GM18519 (cell line): ENCODE measurements around the gene HYI.
"Not testable (repeated sequence)": the region's sequence is repeated elsewhere in the genome, so short reads cannot be mapped to it uniquely, and the experiment has no call there.

Experiments
- ATAC-seq: cut with Tn5 transposase; IDR thresholded peaks from one replicate; pipeline ENCODE4 v1.9.1; 2021; ENCODE audit warnings: mild to moderate bottlenecking, moderate library complexity; ENCODE audit not compliant: unreplicated experiment, low FRiP score

Gene HYI

GRCh38 chr1:43453442-43454269 is at the start of gene HYI:
Gene HYI, minus strand, starts transcription at chr1:43453931. Its CDS starts 138 bp downstream, at chr1:43453793.
- no peak for ATAC-seq

GRCh38 chr1:43501806-43502205 is 48.1 kb upstream of the HYI start:
- ATAC-seq = not testable (repeated sequence)

GRCh38 chr1:43499898-43500297 is 46.2 kb upstream of the HYI start:
- no peak for ATAC-seq

GRCh38 chr1:43495204-43495603 is 41.5 kb upstream of the HYI start:
- no peak for ATAC-seq

GRCh38 chr1:43493661-43494450 is 40.1 kb upstream of the HYI start:
- no peak for ATAC-seq

- ATAC-seq = no peak
These were observed 39.1 kb upstream of the HYI start for GRCh38 chr1:43492826-43493225.

GRCh38 chr1:43491061-43491460 is 37.3 kb upstream of the HYI start:
- ATAC-seq = no peak

GRCh38 chr1:43488165-43488564 is 34.4 kb upstream of the HYI start:
- ATAC-seq = no peak

- ATAC-seq = no peak
These were observed 30.6 kb upstream of the HYI start for GRCh38 chr1:43484367-43484766.

- ATAC-seq = no peak
These were observed 28.5 kb upstream of the HYI start for GRCh38 chr1:43482215-43482614.

- no peak for ATAC-seq
These were observed 27.8 kb upstream of the HYI start for GRCh38 chr1:43481491-43481890.

- ATAC-seq = no peak
These were observed 25.7 kb upstream of the HYI start for GRCh38 chr1:43479414-43479813.

GRCh38 chr1:43477716-43478115 is 24.0 kb upstream of the HYI start:
- no peak for ATAC-seq

- not testable (repeated sequence) for ATAC-seq
These were observed 22.1 kb upstream of the HYI start for GRCh38 chr1:43475611-43476401.

GRCh38 chr1:43473463-43473862 is 19.7 kb upstream of the HYI start:
- ATAC-seq = no peak

GRCh38 chr1:43472463-43473151 is 18.9 kb upstream of the HYI start:
- not testable (repeated sequence) for ATAC-seq

- no peak for ATAC-seq
These were observed 18.3 kb upstream of the HYI start for GRCh38 chr1:43472087-43472462.

- no peak for ATAC-seq
These were observed 16.2 kb upstream of the HYI start for GRCh38 chr1:43469932-43470331.

GRCh38 chr1:43468414-43468813 is 14.7 kb upstream of the HYI start:
- ATAC-seq = no peak

GRCh38 chr1:43466403-43466802 is 12.7 kb upstream of the HYI start:
- no peak for ATAC-seq
